ENCODE measurements around the gene TOX2. TPM values are rescaled to one million over a fixed set of nuclear protein-coding genes. Genes with fewer than 3 reads are reported as not detected.
A peak's percentile ranks its signal among the peaks of the same experiment; 100 is the strongest.

Gene TOX2
- total RNA-seq, 3 donors from 2014 or later (not counting 1 experiment from before 2014, with no cell fraction given): 0.93 to 1.8 (median 1.2) TPM

DNA sequence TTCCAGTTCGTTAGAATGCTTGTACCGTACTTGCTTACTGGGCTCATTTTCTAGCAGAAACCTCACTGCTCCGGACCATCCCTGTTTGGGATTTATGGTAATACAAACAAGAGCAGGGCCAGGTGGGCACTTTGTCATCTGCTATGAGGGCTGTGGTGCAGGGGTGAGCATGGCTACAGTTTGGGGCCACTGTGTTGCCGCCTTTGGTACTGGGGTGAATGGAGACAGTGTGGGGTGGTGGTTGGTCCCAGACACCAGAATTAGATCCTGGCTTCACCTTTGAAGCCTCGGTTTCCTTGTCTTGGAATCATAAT lies 95.0 kb downstream of the TOX2 start:
- Mint-ChIP-seq H3K9me3 (no peaks in the 10 kb centered on the region), H3K27ac (no peak overlapping the region), H3K27me3 (ENCODE audit: low read depth in 2 of 2) (peaks cover 41 to 72% of the 10 kb centered on the region in 2 donors), H3K4me1 (peaks cover 19 to 22% of the 10 kb centered on the region in 2 donors), H3K4me3 (no peak overlapping the region), H3K36me3 (no peaks in the 10 kb centered on the region)
- Histone ChIP-seq H3K4me1 (ENCODE audit: control insufficient read depth, insufficient read depth, low read length) (peaks cover 15% of the 10 kb centered on the region), H3K27ac (ENCODE audit: low read length) (no peak overlapping the region), H3K27me3 (ENCODE audit: control insufficient read depth, insufficient read depth, low read length) (peaks cover 18% of the 10 kb centered on the region), H3K36me3 (ENCODE audit: control insufficient read depth, insufficient read depth, low read length) (no peaks in the 10 kb centered on the region), H3K4me3 (ENCODE audit: low read length) (no peak overlapping the region), H3K9me3 (ENCODE audit: control insufficient read depth, insufficient read depth, low read length) (no peaks in the 10 kb centered on the region)
- WGBS (ENCODE audit: insufficient coverage): 93% methylated on average over 5 of the region's 5 CpGs
- TF ChIP-seq CTCF (IDR thresholded peaks at IDR 0.05): no peak
- DNase-seq (no peak), ATAC-seq (no peak)
- intact Hi-C loops (cut with micrococcal nuclease): no loop called here

DNA sequence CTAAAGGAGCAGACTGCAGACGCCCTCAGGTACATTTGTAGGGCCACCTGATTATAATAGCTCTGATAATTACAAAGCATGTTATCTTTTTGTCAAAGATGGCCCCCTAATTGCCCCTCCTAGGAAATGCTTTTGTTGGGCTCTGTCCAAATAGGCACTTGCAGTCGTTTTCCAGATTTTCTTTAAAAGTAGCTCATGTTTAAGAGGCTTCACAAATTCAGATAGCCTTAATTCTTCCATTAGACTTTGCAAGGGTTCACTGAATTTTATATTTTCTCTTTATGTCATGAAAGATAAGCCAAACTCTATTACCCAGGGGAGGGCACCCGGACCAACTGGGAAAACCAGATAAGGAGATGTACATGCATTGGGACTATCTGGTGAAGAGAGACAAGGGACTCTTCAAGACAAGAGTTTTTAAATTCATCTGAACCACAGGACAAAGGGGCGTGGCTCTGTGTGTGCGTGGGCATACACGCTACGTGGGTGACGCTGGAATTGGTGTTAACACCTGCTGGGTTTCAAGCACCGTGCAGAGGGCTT lies 95.6 kb downstream of the TOX2 start:
- H3K36me3 Mint-ChIP-seq: no peaks in the 10 kb centered on the region
- no peaks in the 10 kb centered on the region for H3K9me3 Mint-ChIP-seq
- DNase-seq (peak in 1 of 2 donors; percentile 31), ATAC-seq (no peak)
- no peak for TF ChIP-seq CTCF (IDR thresholded peaks at IDR 0.05)
- WGBS (ENCODE audit: insufficient coverage): 49% methylated on average over 9 of the region's 9 CpGs
- Histone ChIP-seq H3K4me1 (ENCODE audit: control insufficient read depth, insufficient read depth, low read length) (peaks cover 15% of the 10 kb centered on the region), H3K27ac (ENCODE audit: low read length) (no peak overlapping the region), H3K4me3 (ENCODE audit: low read length) (no peak overlapping the region), H3K36me3 (ENCODE audit: control insufficient read depth, insufficient read depth, low read length) (no peaks in the 10 kb centered on the region), H3K27me3 (ENCODE audit: control insufficient read depth, insufficient read depth, low read length) (peaks cover 18% of the 10 kb centered on the region), H3K9me3 (ENCODE audit: control insufficient read depth, insufficient read depth, low read length) (no peaks in the 10 kb centered on the region)
- H3K27me3 Mint-ChIP-seq (ENCODE audit: low read depth in 2 of 2): peaks cover 40 to 67% of the 10 kb centered on the region in 2 donors
- H3K27ac Mint-ChIP-seq: no peak overlapping the region
- H3K4me3 Mint-ChIP-seq: no peak overlapping the region
- peaks cover 19 to 22% of the 10 kb centered on the region in 2 donors for H3K4me1 Mint-ChIP-seq
- intact Hi-C loops (cut with micrococcal nuclease): no loop called here

DNA sequence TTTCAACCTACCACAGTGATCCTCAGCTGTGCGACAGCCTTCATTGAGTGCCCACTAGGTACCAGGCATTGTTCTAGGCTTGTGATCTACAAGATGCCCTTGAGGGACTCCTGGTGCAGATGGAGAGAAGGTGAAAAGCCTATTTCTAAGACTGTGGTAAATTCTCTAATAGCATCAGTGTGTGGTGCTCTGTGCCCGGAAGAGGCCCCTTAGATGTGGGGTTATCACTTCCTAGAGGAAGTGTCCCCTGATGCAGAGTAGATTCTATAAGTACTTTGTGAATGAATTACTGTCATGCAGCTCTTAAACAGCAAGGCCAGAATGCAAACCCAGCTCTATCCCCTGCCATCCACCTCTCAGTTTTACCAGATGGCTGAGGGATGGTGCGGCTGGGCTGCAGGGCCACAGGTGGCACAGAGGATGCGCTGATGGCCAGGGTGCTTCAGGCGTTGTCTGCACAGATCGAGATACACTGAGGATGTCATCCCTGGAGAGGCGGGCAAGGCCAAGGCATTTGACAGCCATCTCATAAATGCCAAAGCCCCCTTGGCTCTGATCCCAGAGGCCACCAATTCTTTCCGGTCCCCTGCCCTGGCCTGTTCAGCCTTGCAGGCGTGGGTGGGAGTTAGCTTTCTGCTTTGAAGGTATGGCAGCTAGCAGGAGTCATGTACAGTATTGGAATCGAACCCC lies 96.7 kb downstream of the TOX2 start:
- Mint-ChIP-seq H3K4me3 (no peak overlapping the region), H3K36me3 (no peaks in the 10 kb centered on the region), H3K9me3 (no peaks in the 10 kb centered on the region), H3K4me1 (peaks cover 19 to 22% of the 10 kb centered on the region in 2 donors), H3K27me3 (ENCODE audit: low read depth in 2 of 2) (peaks cover 36 to 67% of the 10 kb centered on the region in 2 donors), H3K27ac (no peak overlapping the region)
- intact Hi-C loops (cut with micrococcal nuclease): no loop called here
- no peaks in the 10 kb centered on the region for H3K9me3 ChIP-seq (ENCODE audit: control insufficient read depth, insufficient read depth, low read length)
- TF ChIP-seq CTCF (IDR thresholded peaks at IDR 0.05): no peak
- ATAC-seq (peak; percentile 49 to 89 (median 56)), DNase-seq (peak in 1 of 2 donors; percentile 55)
- WGBS (ENCODE audit: insufficient coverage): 67% methylated on average over 9 of the region's 10 CpGs
- H3K27ac ChIP-seq (ENCODE audit: low read length): no peak overlapping the region
- no peaks in the 10 kb centered on the region for H3K36me3 ChIP-seq (ENCODE audit: control insufficient read depth, insufficient read depth, low read length)
- H3K4me1 ChIP-seq (ENCODE audit: control insufficient read depth, insufficient read depth, low read length): peaks cover 15% of the 10 kb centered on the region
- H3K4me3 ChIP-seq (ENCODE audit: low read length): no peak overlapping the region
- peaks cover 19% of the 10 kb centered on the region for H3K27me3 ChIP-seq (ENCODE audit: control insufficient read depth, insufficient read depth, low read length)
